Ascending aorta (tissue), 2 donors: ENCODE data around the gene TRABD2A. TPM values are rescaled to one million over a fixed set of nuclear protein-coding genes. Genes with fewer than 3 reads are reported as not detected.

Source experiments
- DNase-seq, 2 donors: peaks; one replicate each; pipeline ENCODE4 v3.0.0-alpha.2; 2019; ENCODE audit warnings: low spot score in 2 of 2
- H3K27ac ChIP-seq, 2 donors: fragments of 200-600 bp; sonication (generic); one replicate each; pipeline ENCODE4 v1.5.1; 2016 to 2017; ENCODE audit warnings: mild to moderate bottlenecking in 1 of 2
- H3K27me3 ChIP-seq: fragments of 200-600 bp; sonication (generic); one replicate; pipeline ENCODE4 v1.5.1; 2017
- H3K36me3 ChIP-seq, 2 donors: fragments of 200-600 bp; sonication (generic); one replicate each; pipeline ENCODE4 v1.5.1; 2016
- H3K4me1 ChIP-seq, 2 donors: fragments of 200-600 bp; sonication (generic); one replicate each; pipeline ENCODE4 v1.5.1; 2016 to 2017; ENCODE audit warnings: mild to moderate bottlenecking in 1 of 2
- H3K4me3 ChIP-seq, 2 donors: fragments of 200-600 bp; sonication (generic); one replicate each; pipeline ENCODE4 v1.5.1; 2016 to 2017; ENCODE audit warnings: mild to moderate bottlenecking in 1 of 2
- H3K9me3 ChIP-seq, 2 donors: fragments of 200-600 bp; sonication (generic); one replicate each; pipeline ENCODE4 v1.5.1; 2016
- intact Hi-C: fragments of 100-400 bp; cut with DNase I; formaldehyde crosslinking; loops from one replicate; pipeline ENCODE4 v1.15.1; 2023
- total RNA-seq: library from RNA; depleted of rRNA; stranded (reverse); fragments of >200 nt; gene quantifications from one replicate; pipeline ENCODE4 v1.1.0, GENCODE V29; 2016
- TF ChIP-seq, protein P1 (sequence below), 3 experiments: fragments of 200-600 bp in 2 of 3; fragments of 450-650 bp in 1 of 3; sonication (generic) in 2 of 3; IDR thresholded peaks; one replicate each; pipeline ENCODE4 v1.5.1; 2016 to 2019; ENCODE audit warnings: antibody characterized with exemption in 3 of 3, mild to moderate bottlenecking in 1 of 3, moderate library complexity in 1 of 3

TRABD2A gene
- total RNA-seq, 1 donor from 2014 or later, result 1.1 TPM

- intact Hi-C loops, result no loop called here
- no peak overlapping the region for H3K27ac ChIP-seq
- H3K36me3 ChIP-seq, result no peaks in the 10 kb centered on the region
Measured at GRCh38 chr2:84786601-84787000, 94.3 kb downstream of the TRABD2A start.

GRCh38 chr2:84785950-84786349 lies 94.9 kb downstream of the TRABD2A start:
- Histone ChIP-seq H3K27me3 (no peaks in the 10 kb centered on the region), H3K36me3 (no peaks in the 10 kb centered on the region), H3K27ac (no peak overlapping the region), H3K9me3 (no peaks in the 10 kb centered on the region), H3K4me3 (no peak overlapping the region), H3K4me1 (no peaks in the 10 kb centered on the region)
- intact Hi-C loops, result no loop called here
- DNase-seq, result no peak
- TF ChIP-seq, protein P1, sequence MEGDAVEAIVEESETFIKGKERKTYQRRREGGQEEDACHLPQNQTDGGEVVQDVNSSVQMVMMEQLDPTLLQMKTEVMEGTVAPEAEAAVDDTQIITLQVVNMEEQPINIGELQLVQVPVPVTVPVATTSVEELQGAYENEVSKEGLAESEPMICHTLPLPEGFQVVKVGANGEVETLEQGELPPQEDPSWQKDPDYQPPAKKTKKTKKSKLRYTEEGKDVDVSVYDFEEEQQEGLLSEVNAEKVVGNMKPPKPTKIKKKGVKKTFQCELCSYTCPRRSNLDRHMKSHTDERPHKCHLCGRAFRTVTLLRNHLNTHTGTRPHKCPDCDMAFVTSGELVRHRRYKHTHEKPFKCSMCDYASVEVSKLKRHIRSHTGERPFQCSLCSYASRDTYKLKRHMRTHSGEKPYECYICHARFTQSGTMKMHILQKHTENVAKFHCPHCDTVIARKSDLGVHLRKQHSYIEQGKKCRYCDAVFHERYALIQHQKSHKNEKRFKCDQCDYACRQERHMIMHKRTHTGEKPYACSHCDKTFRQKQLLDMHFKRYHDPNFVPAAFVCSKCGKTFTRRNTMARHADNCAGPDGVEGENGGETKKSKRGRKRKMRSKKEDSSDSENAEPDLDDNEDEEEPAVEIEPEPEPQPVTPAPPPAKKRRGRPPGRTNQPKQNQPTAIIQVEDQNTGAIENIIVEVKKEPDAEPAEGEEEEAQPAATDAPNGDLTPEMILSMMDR (IDR thresholded peaks at IDR 0.05), result no peak

More at GRCh38 chr2:84786601-84787000, 94.3 kb downstream of the TRABD2A start:
- H3K27me3 ChIP-seq, result no peaks in the 10 kb centered on the region
- H3K9me3 ChIP-seq, result no peaks in the 10 kb centered on the region
- TF ChIP-seq, protein P1 (IDR thresholded peaks at IDR 0.05), result no peak
- no peak for DNase-seq
- no peak overlapping the region for H3K4me3 ChIP-seq
- H3K4me1 ChIP-seq, result no peaks in the 10 kb centered on the region

- H3K4me1 ChIP-seq, result no peaks in the 10 kb centered on the region
- intact Hi-C loops, result no loop called here
- no peak overlapping the region for H3K4me3 ChIP-seq
- H3K36me3 ChIP-seq, result no peaks in the 10 kb centered on the region
- H3K9me3 ChIP-seq, result no peaks in the 10 kb centered on the region
- TF ChIP-seq, protein P1 (IDR thresholded peaks at IDR 0.05), result no peak
- no peaks in the 10 kb centered on the region for H3K27me3 ChIP-seq
- no peak overlapping the region for H3K27ac ChIP-seq
- no peak for DNase-seq
Measured at GRCh38 chr2:84782717-84783442, 98.0 kb downstream of the TRABD2A start.

DNA sequence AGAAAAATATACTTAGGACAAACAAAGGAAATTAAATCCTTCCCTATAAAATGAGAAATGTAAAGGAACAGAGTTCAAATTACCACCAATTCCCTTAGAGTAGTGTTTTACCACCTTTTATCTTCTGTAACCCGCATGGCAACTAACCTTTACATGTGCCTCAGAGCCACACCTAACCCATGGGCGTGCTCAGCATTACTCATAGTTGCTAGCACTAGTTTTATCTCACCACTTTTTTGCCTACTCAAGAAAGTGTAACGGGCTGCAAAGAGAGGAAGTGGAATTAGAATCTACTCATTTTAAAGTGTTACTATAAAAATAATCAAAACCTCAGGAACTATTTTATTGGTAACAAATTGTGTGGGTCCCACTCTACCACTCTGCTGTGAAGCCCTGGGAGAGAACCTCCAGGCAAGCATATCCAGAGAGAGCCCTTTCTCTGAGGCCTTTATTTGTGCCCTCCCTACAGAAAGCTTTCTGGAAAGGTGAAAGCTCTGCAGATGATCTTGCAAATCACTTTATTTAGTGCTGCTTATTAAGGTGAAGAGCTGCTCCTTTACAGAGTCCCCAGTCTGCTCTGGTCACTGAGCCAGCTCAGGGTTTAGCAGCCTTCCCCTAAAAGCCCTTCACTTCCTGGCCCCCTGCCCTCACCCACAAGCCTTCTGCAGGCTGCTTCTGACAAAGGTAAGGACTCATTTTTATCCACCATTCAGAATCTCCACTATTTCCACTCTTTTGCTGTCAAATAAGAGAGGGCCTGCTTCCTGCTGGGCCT lies 98.8 kb downstream of the TRABD2A start:
- Histone ChIP-seq H3K4me1 (no peaks in the 10 kb centered on the region), H3K36me3 (no peaks in the 10 kb centered on the region), H3K9me3 (no peaks in the 10 kb centered on the region), H3K27me3 (no peaks in the 10 kb centered on the region), H3K4me3 (no peak overlapping the region), H3K27ac (no peak overlapping the region)
- intact Hi-C loops, result no loop called here
- TF ChIP-seq, protein P1 (IDR thresholded peaks at IDR 0.05), result no peak
- no peak for DNase-seq

GRCh38 chr2:84779781-84780180 lies 101.1 kb downstream of the TRABD2A start:
- Histone ChIP-seq H3K4me1 (no peaks in the 10 kb centered on the region), H3K36me3 (no peaks in the 10 kb centered on the region), H3K27ac (no peak overlapping the region), H3K9me3 (peaks cover 0 to 5% of the 10 kb centered on the region in 2 donors), H3K27me3 (no peaks in the 10 kb centered on the region), H3K4me3 (no peak overlapping the region)
- TF ChIP-seq, protein P1 (IDR thresholded peaks at IDR 0.05), result no peak
- intact Hi-C loops, result no loop called here
- DNase-seq, result no peak
